Tibial nerve (tissue), 4 donors: ENCODE results near the gene MATN1.

Source experiments
- CTCF ChIP-seq, 5 experiments: fragments of 200-600 bp in 3 of 5; fragments of 450-650 bp in 2 of 5; sonication (generic) in 3 of 5; IDR thresholded peaks; one replicate each; pipeline ENCODE4 v1.5.1; 2016 to 2019; ENCODE audit warnings: antibody characterized with exemption in 5 of 5, mild to moderate bottlenecking in 3 of 5, moderate library complexity in 2 of 5
- EP300 ChIP-seq, 2 donors: sonication (generic); formaldehyde crosslinking; IDR thresholded peaks; one replicate each; pipeline ENCODE4 v1.6.1; 2017; ENCODE audit warnings: antibody characterized with exemption in 2 of 2, mild to moderate bottlenecking in 1 of 2
- POLR2A ChIP-seq, 2 donors: fragments of 450-650 bp; IDR thresholded peaks; one replicate each; pipeline ENCODE4 v1.6.1; 2017; ENCODE audit warnings: antibody characterized with exemption in 2 of 2, mild to moderate bottlenecking in 2 of 2, moderate library complexity in 2 of 2

GRCh38 chr1:30681782-30682181, 41.6 kb downstream of the MATN1 start:
- no peak for TF ChIP-seq CTCF (IDR thresholded peaks at IDR 0.05)
- TF ChIP-seq POLR2A (IDR thresholded peaks at IDR 0.05), result no peak
- TF ChIP-seq EP300 (IDR thresholded peaks at IDR 0.05), result no peak
